ENCODE results near the gene ESR2. TPM values are rescaled to one million over a fixed set of nuclear protein-coding genes. Genes with fewer than 3 reads are reported as not detected.
"Not testable (repeated sequence)": the region's sequence is repeated elsewhere in the genome, so short reads cannot be mapped to it uniquely, and the experiment has no call there.

ESR2 gene
- polyA plus RNA-seq, 1 donor, result 2.0 TPM

GRCh38 chr14:64082837-64083236 lies 211.3 kb downstream of the ESR2 start:
- DNase-seq, result no peak

- no peak for DNase-seq
These were observed 212.9 kb downstream of the ESR2 start for GRCh38 chr14:64081174-64081746.

GRCh38 chr14:64080452-64080851 lies 213.7 kb downstream of the ESR2 start:
- no peak for DNase-seq

GRCh38 chr14:64075613-64076005 lies 218.6 kb downstream of the ESR2 start:
- DNase-seq, result no peak

GRCh38 chr14:64074961-64075612 lies 219.1 kb downstream of the ESR2 start:
- DNase-seq, result no peak

- DNase-seq, result no peak
These were observed 224.4 kb downstream of the ESR2 start for GRCh38 chr14:64069634-64070359.

- DNase-seq, result no peak
These were observed 229.7 kb downstream of the ESR2 start for GRCh38 chr14:64064447-64064846.

- no peak for DNase-seq
These were observed 231.6 kb downstream of the ESR2 start for GRCh38 chr14:64062381-64063115.

GRCh38 chr14:64061706-64062105 lies 232.5 kb downstream of the ESR2 start:
- DNase-seq, result peak; percentile 12

- no peak for DNase-seq
These were observed 233.1 kb downstream of the ESR2 start for GRCh38 chr14:64061115-64061514.

GRCh38 chr14:64060648-64061096 lies 233.5 kb downstream of the ESR2 start:
- peak; percentile 17 for DNase-seq

GRCh38 chr14:64060199-64060545 lies 234.0 kb downstream of the ESR2 start:
- DNase-seq, result no peak

- no peak for DNase-seq
These were observed 234.5 kb downstream of the ESR2 start for GRCh38 chr14:64059454-64060198.

GRCh38 chr14:64053694-64054669 lies 240.2 kb downstream of the ESR2 start:
- no peak for DNase-seq

GRCh38 chr14:64049616-64050381 lies 244.4 kb downstream of the ESR2 start:
- DNase-seq, result no peak

- no peak for DNase-seq
These were observed 249.1 kb downstream of the ESR2 start for GRCh38 chr14:64045091-64045490.

- DNase-seq, result not testable (repeated sequence)
These were observed 250.9 kb downstream of the ESR2 start for GRCh38 chr14:64043296-64043695.

GRCh38 chr14:64040044-64040443 lies 254.1 kb downstream of the ESR2 start:
- no peak for DNase-seq

GRCh38 chr14:64038841-64039542 lies 255.2 kb downstream of the ESR2 start:
- no peak for DNase-seq

Measured in left kidney (tissue), 2 donors.